HL-60 (cell line): ENCODE results near the gene SLC24A3.
A peak's percentile ranks its signal among the peaks of the same experiment; 100 is the strongest.

Experiments
- DNase-seq, 2 experiments: peaks; one replicate each; pipeline ENCODE4 v3.0.0-alpha.2; 2010 to 2020; ENCODE audit warnings: low read depth in 1 of 2, low spot score in 1 of 2
- H3K27ac ChIP-seq: fragments of 250-450 bp; sonication (Bioruptor Pico); replicated peaks from 2 replicates; pipeline ENCODE4 v1.5.1; 2020; ENCODE audit warnings: mild to moderate bottlenecking, moderate library complexity
- H3K27me3 ChIP-seq: fragments of 250-450 bp; sonication (Bioruptor Pico); 2 replicates; pipeline ENCODE4 v1.5.1; 2021; ENCODE audit warnings: mild to moderate bottlenecking, moderate library complexity; ENCODE audit not compliant: insufficient read depth, poor library complexity, severe bottlenecking
- H3K4me3 ChIP-seq: replicated peaks from 2 replicates; pipeline ENCODE4 v1.5.1; 2011; ENCODE audit warnings: mild to moderate bottlenecking, control low read depth, low read length; ENCODE audit not compliant: insufficient read depth
- GABPA ChIP-seq: IDR thresholded peaks from 2 replicates; pipeline ENCODE4 v1.6.1; 2012; ENCODE audit warnings: low read depth
- POLR2AphosphoS5 ChIP-seq: IDR thresholded peaks from 2 replicates; pipeline ENCODE4 v1.6.1; 2012; ENCODE audit warnings: low read depth
- SPI1 ChIP-seq: IDR thresholded peaks from 2 replicates; pipeline ENCODE4 v1.6.1; 2012; ENCODE audit warnings: low read depth, mild to moderate bottlenecking, borderline replicate concordance
- TF ChIP-seq, protein P1 (sequence below): IDR thresholded peaks from one replicate; pipeline ENCODE4 v1.5.1; 2011; ENCODE audit warnings: low read length, control low read depth, inconsistent platforms; ENCODE audit not compliant: insufficient read depth
- TF ChIP-seq, protein P2 (sequence below): IDR thresholded peaks from 2 replicates; pipeline ENCODE4 v1.6.1; 2012; ENCODE audit warnings: low read depth; ENCODE audit not compliant: insufficient replicate concordance

The SLC24A3 gene

DNA sequence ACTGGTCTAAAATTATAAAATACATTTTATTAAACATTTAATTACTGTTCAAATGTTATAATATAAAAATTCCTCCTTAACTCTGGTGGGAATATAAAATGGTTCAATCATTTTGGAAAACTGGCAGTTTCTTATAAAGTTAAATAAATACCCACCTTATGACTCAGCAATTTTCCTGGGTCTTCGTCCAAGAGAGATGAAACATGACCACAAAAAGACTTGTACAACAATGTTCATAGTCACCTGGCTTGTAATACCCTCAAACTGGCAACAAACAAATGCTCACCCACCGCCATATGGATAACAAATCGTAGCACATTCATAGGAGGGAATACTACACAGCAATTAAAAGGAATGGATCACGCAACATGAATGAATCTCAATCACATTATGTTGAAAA, 479.7 kb downstream of the SLC24A3 start:
- no peak overlapping the region for H3K4me3 ChIP-seq
- no peak overlapping the region for H3K27ac ChIP-seq
- TF ChIP-seq SPI1: no peak
- TF ChIP-seq GABPA: no peak
- H3K27me3 ChIP-seq: no peaks in the 10 kb centered on the region
- DNase-seq: no peak

DNA sequence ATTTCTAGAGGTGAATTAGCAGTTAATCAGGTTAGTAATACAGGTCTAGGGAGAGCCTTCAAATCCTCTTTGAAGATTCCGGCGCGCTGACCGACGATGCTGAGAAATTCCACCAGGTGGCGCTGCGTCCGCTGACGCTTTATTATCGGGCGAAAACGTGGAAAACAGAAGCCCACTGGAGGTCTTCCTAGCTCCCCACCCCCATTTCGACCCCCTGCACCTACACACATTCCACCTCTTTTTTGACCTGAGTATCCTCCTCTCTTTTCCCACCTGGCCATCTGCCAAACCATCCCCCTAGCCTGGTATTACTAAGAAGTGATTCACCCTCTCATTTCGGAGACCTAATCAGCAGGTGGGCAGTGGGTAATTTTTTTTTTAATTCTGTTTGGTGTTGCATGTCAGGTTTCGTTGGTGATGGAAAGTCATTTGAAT, 480.3 kb downstream of the SLC24A3 start:
- DNase-seq: peak in 1 of 2 experiments; percentile 7
- TF ChIP-seq, protein P1, sequence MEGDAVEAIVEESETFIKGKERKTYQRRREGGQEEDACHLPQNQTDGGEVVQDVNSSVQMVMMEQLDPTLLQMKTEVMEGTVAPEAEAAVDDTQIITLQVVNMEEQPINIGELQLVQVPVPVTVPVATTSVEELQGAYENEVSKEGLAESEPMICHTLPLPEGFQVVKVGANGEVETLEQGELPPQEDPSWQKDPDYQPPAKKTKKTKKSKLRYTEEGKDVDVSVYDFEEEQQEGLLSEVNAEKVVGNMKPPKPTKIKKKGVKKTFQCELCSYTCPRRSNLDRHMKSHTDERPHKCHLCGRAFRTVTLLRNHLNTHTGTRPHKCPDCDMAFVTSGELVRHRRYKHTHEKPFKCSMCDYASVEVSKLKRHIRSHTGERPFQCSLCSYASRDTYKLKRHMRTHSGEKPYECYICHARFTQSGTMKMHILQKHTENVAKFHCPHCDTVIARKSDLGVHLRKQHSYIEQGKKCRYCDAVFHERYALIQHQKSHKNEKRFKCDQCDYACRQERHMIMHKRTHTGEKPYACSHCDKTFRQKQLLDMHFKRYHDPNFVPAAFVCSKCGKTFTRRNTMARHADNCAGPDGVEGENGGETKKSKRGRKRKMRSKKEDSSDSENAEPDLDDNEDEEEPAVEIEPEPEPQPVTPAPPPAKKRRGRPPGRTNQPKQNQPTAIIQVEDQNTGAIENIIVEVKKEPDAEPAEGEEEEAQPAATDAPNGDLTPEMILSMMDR: peak; percentile 88
- TF ChIP-seq GABPA (no peak), POLR2AphosphoS5 (no peak), SPI1 (no peak)
- TF ChIP-seq, protein P2, sequence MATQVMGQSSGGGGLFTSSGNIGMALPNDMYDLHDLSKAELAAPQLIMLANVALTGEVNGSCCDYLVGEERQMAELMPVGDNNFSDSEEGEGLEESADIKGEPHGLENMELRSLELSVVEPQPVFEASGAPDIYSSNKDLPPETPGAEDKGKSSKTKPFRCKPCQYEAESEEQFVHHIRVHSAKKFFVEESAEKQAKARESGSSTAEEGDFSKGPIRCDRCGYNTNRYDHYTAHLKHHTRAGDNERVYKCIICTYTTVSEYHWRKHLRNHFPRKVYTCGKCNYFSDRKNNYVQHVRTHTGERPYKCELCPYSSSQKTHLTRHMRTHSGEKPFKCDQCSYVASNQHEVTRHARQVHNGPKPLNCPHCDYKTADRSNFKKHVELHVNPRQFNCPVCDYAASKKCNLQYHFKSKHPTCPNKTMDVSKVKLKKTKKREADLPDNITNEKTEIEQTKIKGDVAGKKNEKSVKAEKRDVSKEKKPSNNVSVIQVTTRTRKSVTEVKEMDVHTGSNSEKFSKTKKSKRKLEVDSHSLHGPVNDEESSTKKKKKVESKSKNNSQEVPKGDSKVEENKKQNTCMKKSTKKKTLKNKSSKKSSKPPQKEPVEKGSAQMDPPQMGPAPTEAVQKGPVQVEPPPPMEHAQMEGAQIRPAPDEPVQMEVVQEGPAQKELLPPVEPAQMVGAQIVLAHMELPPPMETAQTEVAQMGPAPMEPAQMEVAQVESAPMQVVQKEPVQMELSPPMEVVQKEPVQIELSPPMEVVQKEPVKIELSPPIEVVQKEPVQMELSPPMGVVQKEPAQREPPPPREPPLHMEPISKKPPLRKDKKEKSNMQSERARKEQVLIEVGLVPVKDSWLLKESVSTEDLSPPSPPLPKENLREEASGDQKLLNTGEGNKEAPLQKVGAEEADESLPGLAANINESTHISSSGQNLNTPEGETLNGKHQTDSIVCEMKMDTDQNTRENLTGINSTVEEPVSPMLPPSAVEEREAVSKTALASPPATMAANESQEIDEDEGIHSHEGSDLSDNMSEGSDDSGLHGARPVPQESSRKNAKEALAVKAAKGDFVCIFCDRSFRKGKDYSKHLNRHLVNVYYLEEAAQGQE: no peak
- no peak overlapping the region for H3K4me3 ChIP-seq
- no peaks in the 10 kb centered on the region for H3K27me3 ChIP-seq
- H3K27ac ChIP-seq: no peak overlapping the region

DNA sequence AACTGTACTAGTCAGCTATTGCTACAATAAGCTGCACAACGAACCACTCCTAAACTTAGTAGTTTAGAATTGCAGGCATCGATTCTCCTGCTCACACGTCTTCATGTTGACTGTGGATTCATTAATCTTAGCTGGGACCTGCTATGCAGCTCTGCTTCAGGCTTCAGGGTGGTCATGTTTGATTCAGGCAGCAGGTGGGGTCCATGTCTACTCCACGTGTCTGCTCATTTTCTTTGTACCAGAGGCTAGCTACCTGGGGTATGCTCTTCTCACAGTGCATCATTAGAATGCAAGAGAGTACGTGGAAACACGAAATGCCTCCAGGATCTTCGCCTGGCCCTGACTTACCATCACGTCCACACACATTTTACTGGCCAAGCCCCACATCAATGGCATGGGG, 481.1 kb downstream of the SLC24A3 start:
- no peak for DNase-seq
- TF ChIP-seq, protein P2: no peak
- TF ChIP-seq, protein P1: no peak
- TF ChIP-seq POLR2AphosphoS5 (no peak), SPI1 (no peak), GABPA (no peak)
- Histone ChIP-seq H3K27ac (no peak overlapping the region), H3K4me3 (no peak overlapping the region), H3K27me3 (no peaks in the 10 kb centered on the region)

DNA sequence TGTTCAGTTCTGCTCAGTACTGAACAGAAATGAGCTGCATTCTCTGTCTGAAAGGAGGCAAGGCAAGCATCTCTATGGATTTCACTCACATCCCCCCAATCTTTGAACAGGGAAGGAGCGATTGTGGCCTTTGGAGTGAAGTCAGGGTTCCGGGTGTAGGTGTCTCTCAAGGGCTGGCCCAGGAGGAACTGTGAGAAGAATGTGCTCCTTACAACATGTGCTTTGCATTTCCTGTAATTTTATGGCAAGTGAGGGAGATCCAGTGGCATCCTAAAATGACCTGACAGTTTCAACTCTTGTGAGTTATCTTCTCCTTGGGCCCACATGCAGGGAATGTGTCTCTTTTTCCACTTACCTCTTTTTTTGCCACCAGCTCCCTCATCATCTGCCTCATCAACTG, 482.6 kb downstream of the SLC24A3 start:
- Histone ChIP-seq H3K27ac (no peak overlapping the region), H3K27me3 (no peaks in the 10 kb centered on the region), H3K4me3 (no peak overlapping the region)
- TF ChIP-seq, protein P2: no peak
- TF ChIP-seq, protein P1: no peak
- TF ChIP-seq SPI1 (no peak), GABPA (no peak), POLR2AphosphoS5 (no peak)
- DNase-seq: no peak
